Measurements from ENCODE around the gene RAB1A. TPM values are rescaled to one million over a fixed set of nuclear protein-coding genes. Genes with fewer than 3 reads are reported as not detected.

RAB1A gene
- total RNA-seq (2021; ENCODE audit: unreplicated experiment) (128 TPM), Bru-seq, nascent RNA (percentile 94 among the genes with signal in this experiment), BruChase-seq, experiment 1, labeled RNA remaining after a 2-hour chase (percentile 94 among the genes with signal in this experiment), BruChase-seq, experiment 2, labeled RNA remaining after a 6-hour chase (percentile 96 among the genes with signal in this experiment)
- 124 TPM for polyA plus RNA-seq (2012; ENCODE audit: insufficient read length)
- long read RNA-seq, transcript RAB1A-203 (6 exons, 2,447 nt) = major isoform, 165 of 202 reads
- long read RNA-seq, partial matches to known transcripts = 2 of 202 reads
- long read RNA-seq, other reads (novel, unspliced or antisense) = 34 of 202 reads

DNA sequence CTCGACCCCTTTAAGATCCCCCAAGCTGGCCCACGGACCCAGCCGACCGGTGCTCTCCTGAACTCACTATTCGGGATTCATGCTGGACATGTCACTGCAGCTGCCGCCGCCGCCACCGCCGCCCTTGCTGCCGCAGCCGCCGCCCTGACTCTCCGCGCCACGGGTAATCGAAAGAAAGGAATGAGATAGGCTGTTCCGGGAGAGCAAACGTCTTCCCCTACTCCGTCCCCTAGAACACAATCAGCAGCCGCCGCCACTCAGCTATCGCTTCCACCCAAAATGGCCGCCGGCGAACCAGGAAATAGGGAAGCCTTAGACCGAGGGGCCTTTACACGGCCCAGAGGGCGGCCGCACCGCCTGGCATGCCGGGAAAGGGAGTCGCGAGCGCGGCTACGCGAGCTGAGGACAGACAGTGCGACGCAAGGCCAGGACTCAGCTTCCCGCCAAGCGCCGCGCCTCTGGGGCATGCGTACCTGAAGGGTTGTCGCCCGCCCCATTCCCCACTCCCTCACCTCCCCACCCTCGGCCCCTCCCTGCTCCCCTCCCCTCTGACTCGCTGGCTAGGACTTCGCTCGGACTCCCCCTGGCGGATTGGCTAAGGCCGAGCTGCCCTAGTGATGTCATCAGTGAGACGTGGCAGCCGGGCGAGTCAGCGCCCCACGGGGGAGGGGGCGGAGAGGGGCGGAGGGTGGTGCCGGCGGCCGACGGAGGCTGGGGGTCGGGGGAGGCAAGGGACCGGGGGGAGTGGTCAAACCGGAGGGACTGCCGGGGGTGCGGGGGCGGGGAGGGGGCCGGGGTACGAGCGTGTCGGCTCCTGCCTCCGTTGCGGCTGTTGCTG lies at the start of gene RAB1A:
RAB1A (minus strand) TSS at position 281 of the 838 bp plus-strand sequence; CDS start at position 90, 191 bp downstream.
- intact Hi-C loops (cut with micrococcal nuclease; ENCODE audit: unreplicated experiment) = no loop called here
- peak; percentile 97 for DNase-seq (ENCODE audit: low read depth, low spot score)
- no TSS peak for BruUV-seq (replicated peaks)
- Histone ChIP-seq H3K4me3 (ENCODE audit: low read depth in 2 of 2, low read length in 2 of 2) (peak within 1 kb of the TSS; percentile 83 to 91), H3K9me3 (ENCODE audit: control insufficient read depth, insufficient read depth, low read depth, low read length) (no peaks in the 10 kb centered on the region), H3K27me3 (ENCODE audit: control insufficient read depth, insufficient read depth, low read length) (no peaks in the 10 kb centered on the region), H3K4me1 (ENCODE audit: control insufficient read depth, insufficient read depth, low read length) (peaks cover 18% of the 10 kb centered on the region), H3K36me3 (ENCODE audit: control insufficient read depth, insufficient read depth, low read length) (no peaks in the 10 kb centered on the region; the same call in 1 of the 2 replicates), H3K27ac (ENCODE audit: low read length) (peak within 1 kb of the TSS; percentile 86)
- in situ Hi-C loops (cut with HindIII; ENCODE audit: low pct_unique_long_range_greater_than_20kb, low sequenced_read_pairs) = no loop called here
- TF ChIP-seq SIN3A (IDR thresholded peaks at IDR 0.05; ENCODE audit: borderline replicate concordance, insufficient read depth, low read depth, low read length) (peak; percentile 71; the same call in 1 of the 2 replicates), TCF7L2 (IDR thresholded peaks at IDR 0.05; ENCODE audit: low read depth, low read length) (no peak), POLR2AphosphoS5 (IDR thresholded peaks at IDR 0.05; ENCODE audit: low read depth, low read length) (peak; percentile 92)
- ATAC-seq = peak; percentile 97
- ChIA-PET CTCF (interaction anchor here (0.6 to 1.7 kb wide), 9 partner anchors 38 to 1369 kb away, joined by 3 to 10 read pairs (median 5); partner anchors contain the start of gene ACTR2), POLR2A (interaction anchor here (0.5 to 0.9 kb wide), 7 partner anchors 17 to 228 kb away, joined by 3 to 12 read pairs (median 6); partner anchors contain the start of gene ACTR2)

DNA sequence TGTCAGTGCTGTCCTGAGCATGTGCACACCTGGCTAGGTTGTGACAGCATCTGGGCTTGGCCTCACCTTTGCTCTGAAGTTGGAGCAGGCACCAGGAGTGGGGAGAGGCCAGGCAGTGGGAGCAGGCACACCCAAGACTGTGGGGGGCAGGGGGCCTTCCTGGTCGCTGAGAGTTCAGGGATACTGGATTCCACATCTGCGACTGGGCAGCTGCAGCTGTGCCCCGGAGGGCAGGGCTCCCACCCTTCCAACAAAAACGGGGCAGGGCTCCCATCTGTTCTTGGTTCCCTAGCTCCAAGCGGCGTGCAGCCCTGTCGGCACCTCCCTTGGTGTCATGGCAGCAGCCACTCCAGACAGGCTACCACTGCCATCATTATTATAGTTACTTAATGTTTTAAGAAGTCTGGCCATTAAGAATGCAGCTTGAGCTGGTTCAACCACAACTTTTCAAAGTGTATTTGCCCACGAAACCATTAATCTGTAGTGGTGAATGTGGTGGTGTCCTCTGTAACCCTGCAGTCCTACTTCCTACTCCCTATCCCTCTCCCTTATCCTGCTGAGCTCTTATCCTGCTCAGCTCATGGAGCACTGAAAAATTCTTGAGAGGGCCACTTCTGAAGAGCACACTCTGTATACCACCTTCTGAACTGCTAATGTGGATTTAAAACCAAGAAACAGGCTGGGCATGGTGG lies 48.0 kb upstream of the RAB1A start:
- CTCF ChIA-PET = interaction anchor here (0.8 kb wide), 1 partner anchor 9 kb away, joined by 3 read pairs; no protein-coding TSS in a partner anchor
- POLR2A ChIA-PET = interaction anchor here (0.7 kb wide), 1 partner anchor 55 kb away, joined by 6 read pairs; no protein-coding TSS in a partner anchor

More for the DNA sequence above, 48.0 kb upstream of the RAB1A start:
- ATAC-seq (no peak), DNase-seq (ENCODE audit: low read depth, low spot score) (no peak)
- BruUV-seq (replicated peaks) = no TSS peak
- H3K4me3 ChIP-seq (ENCODE audit: low read depth in 2 of 2, low read length in 2 of 2) = no peak overlapping the region
- H3K27me3 ChIP-seq (ENCODE audit: control insufficient read depth, insufficient read depth, low read length) = no peaks in the 10 kb centered on the region
- no peaks in the 10 kb centered on the region for H3K4me1 ChIP-seq (ENCODE audit: control insufficient read depth, insufficient read depth, low read length)
- no peaks in the 10 kb centered on the region for H3K36me3 ChIP-seq (ENCODE audit: control insufficient read depth, insufficient read depth, low read length)
- in situ Hi-C loops (cut with HindIII; ENCODE audit: low pct_unique_long_range_greater_than_20kb, low sequenced_read_pairs) (no loop called here), intact Hi-C loops (cut with micrococcal nuclease; ENCODE audit: unreplicated experiment) (no loop called here)
- no peak overlapping the region for H3K27ac ChIP-seq (ENCODE audit: low read length)
- H3K9me3 ChIP-seq (ENCODE audit: control insufficient read depth, insufficient read depth, low read depth, low read length) = no peaks in the 10 kb centered on the region
- TF ChIP-seq TCF7L2 (IDR thresholded peaks at IDR 0.05; ENCODE audit: low read depth, low read length) (no peak), POLR2AphosphoS5 (IDR thresholded peaks at IDR 0.05; ENCODE audit: low read depth, low read length) (no peak), REST (IDR thresholded peaks at IDR 0.05; ENCODE audit: insufficient read depth in 1 of 2, low read depth in 2 of 2, low read length in 1 of 2) (no peak), SIN3A (IDR thresholded peaks at IDR 0.05; ENCODE audit: borderline replicate concordance, insufficient read depth, low read depth, low read length) (no peak)
- TF ChIP-seq, protein P1, sequence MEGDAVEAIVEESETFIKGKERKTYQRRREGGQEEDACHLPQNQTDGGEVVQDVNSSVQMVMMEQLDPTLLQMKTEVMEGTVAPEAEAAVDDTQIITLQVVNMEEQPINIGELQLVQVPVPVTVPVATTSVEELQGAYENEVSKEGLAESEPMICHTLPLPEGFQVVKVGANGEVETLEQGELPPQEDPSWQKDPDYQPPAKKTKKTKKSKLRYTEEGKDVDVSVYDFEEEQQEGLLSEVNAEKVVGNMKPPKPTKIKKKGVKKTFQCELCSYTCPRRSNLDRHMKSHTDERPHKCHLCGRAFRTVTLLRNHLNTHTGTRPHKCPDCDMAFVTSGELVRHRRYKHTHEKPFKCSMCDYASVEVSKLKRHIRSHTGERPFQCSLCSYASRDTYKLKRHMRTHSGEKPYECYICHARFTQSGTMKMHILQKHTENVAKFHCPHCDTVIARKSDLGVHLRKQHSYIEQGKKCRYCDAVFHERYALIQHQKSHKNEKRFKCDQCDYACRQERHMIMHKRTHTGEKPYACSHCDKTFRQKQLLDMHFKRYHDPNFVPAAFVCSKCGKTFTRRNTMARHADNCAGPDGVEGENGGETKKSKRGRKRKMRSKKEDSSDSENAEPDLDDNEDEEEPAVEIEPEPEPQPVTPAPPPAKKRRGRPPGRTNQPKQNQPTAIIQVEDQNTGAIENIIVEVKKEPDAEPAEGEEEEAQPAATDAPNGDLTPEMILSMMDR (IDR thresholded peaks at IDR 0.05) = no peak

Measured in Panc1 (cell line).